HL-60 (cell line): ENCODE measurements around the gene DECR2.

Experiments
- DNase-seq, 2 experiments: peaks; one replicate each; pipeline ENCODE4 v3.0.0-alpha.2; 2010 to 2020; ENCODE audit warnings: low read depth in 1 of 2, low spot score in 1 of 2
- H3K27ac ChIP-seq: fragments of 250-450 bp; sonication (Bioruptor Pico); replicated peaks from 2 replicates; pipeline ENCODE4 v1.5.1; 2020; ENCODE audit warnings: mild to moderate bottlenecking, moderate library complexity
- H3K27me3 ChIP-seq: fragments of 250-450 bp; sonication (Bioruptor Pico); 2 replicates; pipeline ENCODE4 v1.5.1; 2021; ENCODE audit warnings: mild to moderate bottlenecking, moderate library complexity; ENCODE audit not compliant: insufficient read depth, poor library complexity, severe bottlenecking
- H3K4me3 ChIP-seq: replicated peaks from 2 replicates; pipeline ENCODE4 v1.5.1; 2011; ENCODE audit warnings: mild to moderate bottlenecking, control low read depth, low read length; ENCODE audit not compliant: insufficient read depth
- GABPA ChIP-seq: IDR thresholded peaks from 2 replicates; pipeline ENCODE4 v1.6.1; 2012; ENCODE audit warnings: low read depth
- POLR2AphosphoS5 ChIP-seq: IDR thresholded peaks from 2 replicates; pipeline ENCODE4 v1.6.1; 2012; ENCODE audit warnings: low read depth
- REST ChIP-seq: IDR thresholded peaks from 2 replicates; pipeline ENCODE4 v1.6.1; 2012; ENCODE audit warnings: low read depth; ENCODE audit not compliant: insufficient replicate concordance
- SPI1 ChIP-seq: IDR thresholded peaks from 2 replicates; pipeline ENCODE4 v1.6.1; 2012; ENCODE audit warnings: low read depth, mild to moderate bottlenecking, borderline replicate concordance
- TF ChIP-seq, protein P1 (sequence below): IDR thresholded peaks from one replicate; pipeline ENCODE4 v1.5.1; 2011; ENCODE audit warnings: low read length, control low read depth, inconsistent platforms; ENCODE audit not compliant: insufficient read depth

Gene DECR2

DNA sequence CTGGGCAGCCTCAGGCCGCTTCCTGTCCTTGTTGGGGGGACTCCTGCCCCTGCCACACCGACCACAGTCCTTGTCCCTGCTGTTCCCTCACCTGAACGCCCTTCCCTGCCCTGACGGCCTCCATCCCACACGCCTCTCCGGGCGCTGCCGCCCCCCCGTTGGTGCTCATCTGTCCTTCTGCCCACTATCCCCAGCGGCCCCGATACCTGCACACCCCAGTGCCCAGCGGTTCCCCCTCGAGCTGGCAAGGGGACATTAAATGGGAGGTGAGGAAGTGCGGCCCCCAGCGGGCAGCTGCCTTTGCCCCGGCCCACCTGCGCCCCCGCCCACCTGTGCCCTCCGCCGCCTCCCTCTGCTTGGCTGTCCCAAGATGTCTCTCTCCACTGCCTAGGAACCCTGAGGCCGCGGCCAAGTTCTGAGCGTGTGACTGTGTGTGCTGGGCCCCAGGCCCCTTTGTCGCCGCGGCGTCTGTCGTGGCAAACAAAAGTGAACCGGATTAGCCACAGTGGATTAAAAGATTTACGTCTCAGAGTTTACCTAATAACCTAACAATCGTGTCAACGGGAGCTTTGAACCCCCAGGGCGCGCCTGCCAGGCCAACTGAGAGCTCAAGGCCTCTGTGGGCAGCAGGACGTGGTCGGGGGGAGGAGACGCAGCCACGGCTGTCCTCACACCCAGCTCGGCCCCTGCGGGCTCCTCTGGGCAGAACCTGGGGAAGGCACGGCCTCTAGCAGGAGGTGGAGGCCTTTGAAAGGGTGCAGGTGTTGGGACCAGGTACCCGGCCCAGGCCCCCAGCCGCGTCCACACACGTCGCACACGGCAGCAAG is 41.6 kb upstream of the DECR2 start:
- Histone ChIP-seq H3K27me3 (no peaks in the 10 kb centered on the region), H3K4me3 (no peak overlapping the region), H3K27ac (no peak overlapping the region)
- no peak for DNase-seq
- TF ChIP-seq REST (no peak), POLR2AphosphoS5 (no peak), GABPA (no peak), SPI1 (no peak)

DNA sequence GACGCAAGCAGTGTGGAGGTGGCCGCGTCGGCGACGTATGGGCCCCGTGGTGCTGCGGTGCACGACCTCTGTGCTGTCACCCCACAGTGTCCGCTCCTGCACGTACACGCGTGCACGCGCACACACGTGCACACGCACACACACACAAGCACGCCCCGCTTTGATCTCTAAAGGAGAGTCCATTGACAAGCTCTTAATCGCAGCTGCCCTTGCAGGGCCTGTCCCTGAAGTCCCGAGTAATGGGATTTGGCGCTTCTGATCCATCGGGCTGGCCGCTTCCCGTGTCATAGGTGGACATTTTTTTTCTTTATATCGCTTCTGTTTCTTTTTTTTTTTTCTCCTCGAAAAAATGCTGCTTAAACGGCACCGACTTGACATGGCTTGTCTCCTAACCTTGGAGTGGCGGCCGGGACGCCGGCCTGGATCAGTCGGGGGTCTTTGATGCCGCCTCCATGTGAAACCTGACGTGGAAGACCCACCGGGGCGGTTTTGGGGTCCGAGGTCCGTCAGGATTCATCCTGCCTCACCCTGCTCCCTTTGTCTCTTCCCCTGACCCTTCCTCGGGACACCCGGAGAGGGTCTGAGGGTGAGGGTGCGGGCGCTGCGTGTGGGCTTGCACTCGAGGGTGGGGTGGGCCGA is 40.9 kb upstream of the DECR2 start:
- Histone ChIP-seq H3K27ac (no peak overlapping the region), H3K4me3 (no peak overlapping the region), H3K27me3 (no peaks in the 10 kb centered on the region)
- no peak for DNase-seq
- TF ChIP-seq POLR2AphosphoS5 = no peak
- no peak for TF ChIP-seq GABPA
- TF ChIP-seq, protein P1, sequence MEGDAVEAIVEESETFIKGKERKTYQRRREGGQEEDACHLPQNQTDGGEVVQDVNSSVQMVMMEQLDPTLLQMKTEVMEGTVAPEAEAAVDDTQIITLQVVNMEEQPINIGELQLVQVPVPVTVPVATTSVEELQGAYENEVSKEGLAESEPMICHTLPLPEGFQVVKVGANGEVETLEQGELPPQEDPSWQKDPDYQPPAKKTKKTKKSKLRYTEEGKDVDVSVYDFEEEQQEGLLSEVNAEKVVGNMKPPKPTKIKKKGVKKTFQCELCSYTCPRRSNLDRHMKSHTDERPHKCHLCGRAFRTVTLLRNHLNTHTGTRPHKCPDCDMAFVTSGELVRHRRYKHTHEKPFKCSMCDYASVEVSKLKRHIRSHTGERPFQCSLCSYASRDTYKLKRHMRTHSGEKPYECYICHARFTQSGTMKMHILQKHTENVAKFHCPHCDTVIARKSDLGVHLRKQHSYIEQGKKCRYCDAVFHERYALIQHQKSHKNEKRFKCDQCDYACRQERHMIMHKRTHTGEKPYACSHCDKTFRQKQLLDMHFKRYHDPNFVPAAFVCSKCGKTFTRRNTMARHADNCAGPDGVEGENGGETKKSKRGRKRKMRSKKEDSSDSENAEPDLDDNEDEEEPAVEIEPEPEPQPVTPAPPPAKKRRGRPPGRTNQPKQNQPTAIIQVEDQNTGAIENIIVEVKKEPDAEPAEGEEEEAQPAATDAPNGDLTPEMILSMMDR = no peak
- TF ChIP-seq SPI1 = no peak
- no peak for TF ChIP-seq REST

DNA sequence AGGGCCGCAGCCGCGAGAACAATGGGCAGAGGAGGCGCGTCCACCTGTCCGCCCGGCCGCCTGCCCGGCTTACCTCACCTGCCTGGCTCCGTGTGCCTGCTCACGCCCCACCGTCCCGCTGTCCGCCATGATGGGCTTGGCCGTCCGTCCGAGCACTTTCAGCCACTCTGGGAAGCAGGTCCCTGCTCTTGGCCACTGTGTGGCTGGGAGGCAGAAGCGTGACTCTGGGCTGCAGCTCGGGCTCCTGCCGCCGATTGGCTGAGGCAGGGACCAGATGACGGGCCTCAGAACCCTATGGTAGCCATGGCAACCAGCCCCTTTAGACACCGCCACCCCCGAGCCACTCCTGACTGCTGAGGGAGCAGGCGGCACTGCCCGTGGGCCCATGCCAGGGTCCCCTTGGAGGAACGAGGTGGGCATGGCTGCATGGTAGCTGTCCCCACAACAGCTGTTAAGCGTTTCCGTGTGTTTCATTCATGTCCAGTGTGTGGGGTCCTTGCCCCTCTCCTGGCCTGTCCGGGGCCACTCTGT is 40.3 kb upstream of the DECR2 start:
- no peak for DNase-seq
- TF ChIP-seq GABPA (no peak), REST (no peak), SPI1 (no peak), POLR2AphosphoS5 (no peak)
- TF ChIP-seq, protein P1 = no peak
- H3K4me3 ChIP-seq = no peak overlapping the region
- no peak overlapping the region for H3K27ac ChIP-seq
- H3K27me3 ChIP-seq = no peaks in the 10 kb centered on the region
